Left ventricle myocardium inferior (tissue), 1 donor: ENCODE results near the gene FAM131C. TPM values are rescaled to one million over a fixed set of nuclear protein-coding genes. Genes with fewer than 3 reads are reported as not detected.

Experiments
- DNase-seq: peaks from one replicate; pipeline ENCODE4 v3.0.0-alpha.2; 2020
- H3K27ac ChIP-seq: fragments of 200-600 bp; replicated peaks from 2 replicates; pipeline ENCODE4 v1.8.0; 2021
- H3K27me3 ChIP-seq: fragments of 200-600 bp; 2 replicates; pipeline ENCODE4 v1.8.0; 2021; ENCODE audit warnings: low read depth
- H3K36me3 ChIP-seq: fragments of 200-600 bp; 2 replicates; pipeline ENCODE4 v1.8.0; 2021
- H3K4me1 ChIP-seq: fragments of 200-600 bp; 2 replicates; pipeline ENCODE4 v1.8.0; 2021
- H3K4me3 ChIP-seq: fragments of 200-600 bp; 2 replicates; pipeline ENCODE4 v1.8.0; 2021; ENCODE audit warnings: mild to moderate bottlenecking, moderate library complexity
- H3K9me3 ChIP-seq: fragments of 200-600 bp; replicated peaks from 2 replicates; pipeline ENCODE4 v1.8.0; 2021
- intact Hi-C: fragments of 100-400 bp; cut with micrococcal nuclease; formaldehyde crosslinking; loops from one replicate; pipeline ENCODE4 v1.11.0; 2022
- total RNA-seq: library from RNA; stranded (reverse); fragmentation: NEBNext Ultra II Directional; extraction: Animal tissue kit (Norgen Biotek cat#: 25700); gene quantifications from one replicate; pipeline ENCODE4 v1.2.1, GENCODE V29; 2021
- TF ChIP-seq, protein P1 (sequence below): fragments of 200-600 bp; IDR thresholded peaks from 2 replicates; pipeline ENCODE4 v1.8.0; 2021; ENCODE audit warnings: antibody characterized with exemption, mild to moderate bottlenecking, borderline replicate concordance
- donor health status: DM: no; HTN: yes; CAD: no; lungs with severe emphysema.

FAM131C gene
- total RNA-seq, 1 donor from 2014 or later: 5.4 TPM

DNA sequence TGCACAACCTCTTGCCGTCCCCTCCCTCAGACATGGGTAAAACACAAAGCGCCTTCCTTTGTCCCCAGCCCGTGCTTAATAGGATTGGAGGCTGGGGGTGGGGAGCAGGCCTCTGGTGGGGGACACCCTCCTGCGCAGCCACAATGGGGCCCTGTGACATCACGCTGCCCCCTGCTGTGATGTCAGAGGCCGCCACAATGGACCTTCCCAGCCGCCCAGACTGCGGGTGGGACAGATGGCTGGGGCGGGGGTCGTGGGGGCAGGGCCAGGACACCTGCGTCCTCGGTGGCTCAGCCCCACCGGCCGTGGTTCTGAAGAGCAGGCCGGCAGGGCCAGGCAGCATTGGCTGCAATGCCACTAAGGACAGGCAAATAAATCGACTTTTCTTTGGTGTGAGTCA, 42.6 kb upstream of the FAM131C start:
- intact Hi-C loops: no loop called here

DNA sequence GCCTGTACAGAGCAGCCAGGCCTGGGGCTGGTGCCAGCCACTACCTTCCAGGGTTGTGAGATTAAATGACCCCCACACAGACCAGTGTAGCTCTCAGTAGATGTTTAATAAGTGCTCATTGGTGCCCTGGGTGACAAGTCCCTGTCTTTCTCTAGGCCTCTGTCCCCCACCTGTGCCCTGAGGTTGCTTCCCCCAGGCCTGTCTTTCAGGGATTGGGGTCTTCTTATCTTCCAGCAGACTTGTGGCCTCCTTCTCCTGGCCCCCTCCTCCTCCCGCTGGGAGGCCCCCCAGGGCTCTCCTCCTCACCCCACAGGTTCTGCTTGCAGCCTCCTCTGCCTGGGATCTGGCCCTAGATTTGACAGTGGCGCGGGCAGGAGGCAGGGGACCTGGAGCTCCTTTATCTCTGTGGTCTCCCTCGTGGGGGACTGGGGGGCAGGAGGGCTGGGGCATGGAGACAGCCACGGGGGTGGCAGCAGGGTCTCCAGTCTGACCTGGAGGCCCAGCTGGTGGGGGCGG, 42.1 kb upstream of the FAM131C start:
- no peak for DNase-seq
- TF ChIP-seq, protein P1, sequence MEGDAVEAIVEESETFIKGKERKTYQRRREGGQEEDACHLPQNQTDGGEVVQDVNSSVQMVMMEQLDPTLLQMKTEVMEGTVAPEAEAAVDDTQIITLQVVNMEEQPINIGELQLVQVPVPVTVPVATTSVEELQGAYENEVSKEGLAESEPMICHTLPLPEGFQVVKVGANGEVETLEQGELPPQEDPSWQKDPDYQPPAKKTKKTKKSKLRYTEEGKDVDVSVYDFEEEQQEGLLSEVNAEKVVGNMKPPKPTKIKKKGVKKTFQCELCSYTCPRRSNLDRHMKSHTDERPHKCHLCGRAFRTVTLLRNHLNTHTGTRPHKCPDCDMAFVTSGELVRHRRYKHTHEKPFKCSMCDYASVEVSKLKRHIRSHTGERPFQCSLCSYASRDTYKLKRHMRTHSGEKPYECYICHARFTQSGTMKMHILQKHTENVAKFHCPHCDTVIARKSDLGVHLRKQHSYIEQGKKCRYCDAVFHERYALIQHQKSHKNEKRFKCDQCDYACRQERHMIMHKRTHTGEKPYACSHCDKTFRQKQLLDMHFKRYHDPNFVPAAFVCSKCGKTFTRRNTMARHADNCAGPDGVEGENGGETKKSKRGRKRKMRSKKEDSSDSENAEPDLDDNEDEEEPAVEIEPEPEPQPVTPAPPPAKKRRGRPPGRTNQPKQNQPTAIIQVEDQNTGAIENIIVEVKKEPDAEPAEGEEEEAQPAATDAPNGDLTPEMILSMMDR: no peak
- no peak overlapping the region for H3K4me3 ChIP-seq
- H3K4me1 ChIP-seq: peaks cover 20% of the 10 kb centered on the region
- no peaks in the 10 kb centered on the region for H3K27me3 ChIP-seq
- no peaks in the 10 kb centered on the region for H3K9me3 ChIP-seq
- H3K27ac ChIP-seq: no peak overlapping the region
- intact Hi-C loops: no loop called here
- H3K36me3 ChIP-seq: no peaks in the 10 kb centered on the region

More for the DNA sequence above, 42.6 kb upstream of the FAM131C start:
- H3K27me3 ChIP-seq: no peaks in the 10 kb centered on the region
- DNase-seq: no peak
- H3K9me3 ChIP-seq: no peaks in the 10 kb centered on the region
- peaks cover 20% of the 10 kb centered on the region for H3K4me1 ChIP-seq
- no peak overlapping the region for H3K4me3 ChIP-seq
- H3K36me3 ChIP-seq: no peaks in the 10 kb centered on the region
- no peak overlapping the region for H3K27ac ChIP-seq
- TF ChIP-seq, protein P1: no peak

DNA sequence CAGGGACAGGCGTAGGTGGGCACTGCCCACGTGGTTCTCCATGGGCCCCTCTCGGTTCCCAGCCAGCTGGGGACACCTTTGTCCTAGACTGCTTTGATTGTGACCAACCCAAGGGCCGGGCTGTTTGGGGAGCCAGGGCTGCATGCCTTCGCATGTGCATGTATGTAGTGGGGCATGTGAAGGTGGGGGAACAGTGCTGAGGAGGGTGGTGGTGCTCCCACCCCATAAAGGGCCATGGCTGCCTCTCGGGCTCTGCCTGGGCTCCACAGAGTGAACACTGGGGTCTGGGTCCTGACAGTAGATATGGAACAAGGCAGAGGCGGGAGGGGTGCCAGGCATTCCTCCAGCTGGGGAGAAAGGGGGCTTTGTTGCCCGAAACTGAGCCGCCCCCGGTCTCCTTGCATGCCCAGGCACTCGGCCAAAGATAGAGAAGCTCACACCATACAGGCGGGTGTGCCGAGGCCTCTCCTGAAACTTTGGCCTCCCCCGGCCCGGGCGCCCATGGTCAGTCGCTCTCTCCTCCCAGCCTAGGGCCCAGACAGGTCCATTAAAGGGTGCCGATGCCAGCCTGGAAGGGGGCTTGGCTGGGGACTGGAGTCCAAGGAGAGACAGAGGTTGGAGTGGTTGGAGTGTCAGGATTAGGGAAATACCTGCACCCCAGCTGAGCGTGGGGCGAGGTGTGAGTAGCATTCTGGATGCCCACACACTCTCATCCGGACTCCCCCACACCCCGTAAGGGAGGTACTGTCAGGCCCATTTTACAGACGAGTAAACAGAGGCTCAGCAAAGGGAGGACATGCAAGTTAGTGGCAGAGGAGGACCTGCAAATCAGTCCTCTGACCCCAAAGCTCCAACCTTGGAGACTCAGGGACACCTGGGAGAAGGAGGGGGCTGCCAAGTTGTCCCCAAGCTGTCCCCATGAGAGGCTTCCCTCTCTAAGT, 41.3 kb upstream of the FAM131C start:
- intact Hi-C loops: no loop called here
- TF ChIP-seq, protein P1: no peak
- H3K9me3 ChIP-seq: no peaks in the 10 kb centered on the region
- H3K27ac ChIP-seq: no peak overlapping the region
- H3K4me3 ChIP-seq: no peak overlapping the region
- no peaks in the 10 kb centered on the region for H3K27me3 ChIP-seq
- DNase-seq: no peak
- no peaks in the 10 kb centered on the region for H3K36me3 ChIP-seq
- peaks cover 20% of the 10 kb centered on the region for H3K4me1 ChIP-seq

DNA sequence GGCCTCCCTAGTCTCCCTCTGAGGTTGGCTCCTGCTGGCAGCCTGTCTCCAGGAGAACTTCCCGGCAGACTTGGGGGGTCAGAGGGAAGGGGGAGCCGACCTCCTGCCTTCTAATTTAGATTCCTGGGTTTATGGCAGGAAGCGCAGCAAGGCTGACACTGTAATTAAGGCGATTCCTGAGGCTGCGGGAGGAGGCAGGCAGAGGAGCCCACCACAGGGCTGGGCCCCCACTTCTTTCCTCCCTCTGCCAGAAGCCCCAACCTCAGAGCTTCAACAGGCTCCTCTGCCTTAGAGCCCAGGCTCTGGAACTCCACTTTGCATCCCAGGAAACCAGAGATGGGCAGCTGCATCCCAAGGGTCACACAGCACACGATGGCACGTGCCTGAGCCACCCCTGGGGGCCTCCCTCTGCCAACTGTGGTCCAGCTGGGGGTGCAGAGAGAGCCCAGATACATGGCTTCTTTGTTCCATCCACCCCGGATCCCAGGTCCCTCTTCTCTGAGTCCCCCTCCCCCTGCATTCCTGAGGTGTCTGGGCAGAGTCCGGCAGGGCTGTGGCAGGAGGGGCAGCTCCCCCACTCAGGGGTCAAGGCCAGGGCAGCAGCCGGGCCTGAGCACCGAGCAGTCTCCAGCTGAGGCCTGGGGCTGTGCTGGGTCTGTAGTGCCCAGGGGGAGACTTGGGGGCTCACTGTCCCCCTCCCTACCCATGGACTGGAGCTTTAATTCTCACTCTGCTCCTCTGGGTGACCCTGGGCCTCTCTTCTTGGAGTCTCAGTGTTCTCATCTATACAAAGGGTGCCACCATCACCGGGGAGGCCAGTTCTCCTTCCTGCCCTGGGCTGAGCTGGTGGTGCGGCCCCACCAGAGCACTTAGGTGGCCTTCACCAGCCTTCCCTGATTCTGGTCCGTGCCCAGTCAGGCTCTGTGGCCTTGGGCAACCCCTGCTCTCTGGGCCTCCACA, 39.4 kb upstream of the FAM131C start:
- TF ChIP-seq, protein P1: no peak
- Histone ChIP-seq H3K9me3 (peaks cover 11% of the 10 kb centered on the region), H3K4me1 (peaks cover 20% of the 10 kb centered on the region), H3K4me3 (no peak overlapping the region), H3K36me3 (no peaks in the 10 kb centered on the region), H3K27ac (no peak overlapping the region), H3K27me3 (no peaks in the 10 kb centered on the region)
- DNase-seq: no peak
- intact Hi-C loops: no loop called here

DNA sequence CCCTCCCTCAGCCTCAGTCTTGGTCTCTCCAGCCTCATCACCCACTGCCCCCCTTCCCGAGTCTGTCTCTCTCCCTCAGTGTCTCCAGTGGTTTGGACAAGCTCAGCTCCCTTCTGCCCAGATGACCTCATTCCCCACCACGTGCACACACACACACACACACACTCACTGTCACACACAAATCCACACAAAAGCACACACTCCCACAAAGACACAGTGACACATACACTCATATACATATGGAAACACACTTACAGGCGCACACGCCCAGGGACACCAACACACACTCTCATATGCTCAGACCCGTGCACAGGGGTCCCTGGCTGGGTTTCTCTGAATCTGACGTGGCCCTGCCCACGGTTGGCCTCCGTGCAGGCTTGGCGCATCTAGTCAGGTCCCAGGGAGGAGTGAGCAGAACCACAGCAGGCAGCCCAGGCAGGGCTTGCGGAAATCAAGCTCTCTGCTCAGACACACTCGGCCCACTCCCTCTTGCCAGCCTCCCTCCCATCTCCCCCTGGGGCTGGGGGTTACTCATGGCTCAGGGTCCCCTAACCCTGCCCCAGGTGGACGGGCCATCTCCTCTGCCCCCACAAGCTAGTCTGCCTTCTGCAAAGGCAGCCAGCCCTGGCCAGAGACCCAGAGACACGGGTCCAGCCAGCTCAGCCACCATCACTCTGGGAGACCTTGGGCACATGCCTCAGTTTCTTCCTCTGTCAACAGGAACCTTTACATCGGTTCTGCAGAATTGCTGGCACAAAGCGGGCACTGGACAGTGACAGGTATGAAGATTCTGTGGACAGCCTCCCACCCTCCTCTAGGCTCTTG, 38.5 kb upstream of the FAM131C start:
- intact Hi-C loops: no loop called here
- no peaks in the 10 kb centered on the region for H3K36me3 ChIP-seq
- no peak overlapping the region for H3K4me3 ChIP-seq
- H3K27me3 ChIP-seq: no peaks in the 10 kb centered on the region
- TF ChIP-seq, protein P1: no peak
- H3K4me1 ChIP-seq: peaks cover 20% of the 10 kb centered on the region
- H3K27ac ChIP-seq: no peak overlapping the region
- DNase-seq: no peak
- H3K9me3 ChIP-seq: peaks cover 14% of the 10 kb centered on the region
